Kidney (tissue), 14 donors: ENCODE measurements around the gene HOXC11. TPM values are rescaled to one million over a fixed set of nuclear protein-coding genes. Genes with fewer than 3 reads are reported as not detected.

Experiments used
- DNase-seq, 5 donors: peaks; one replicate each; pipeline ENCODE4 v3.0.0-alpha.2; 2013 to 2020
- FAIRE-seq: peaks from 2 replicates; lab custom pipeline; 2012; peaks lifted over from hg19 to GRCh38; lab: Jason Lieb, UNC
- H3K27ac ChIP-seq, 2 donors: one replicate each; pipeline ENCODE4 v1.7.0; 2013; ENCODE audit warnings: low read depth in 2 of 2, low read length in 2 of 2, inconsistent platforms in 1 of 2
- H3K27me3 ChIP-seq: one replicate; pipeline ENCODE4 v1.7.1; 2013; ENCODE audit warnings: low read length, inconsistent platforms; ENCODE audit not compliant: control insufficient read depth, insufficient read depth
- H3K36me3 ChIP-seq, 3 donors: one replicate each; pipeline versions ENCODE4 v1.7.0 to v1.7.1; 2013; ENCODE audit warnings: low read length in 3 of 3, control low read depth in 1 of 3, inconsistent platforms in 1 of 3; ENCODE audit not compliant: insufficient read depth in 3 of 3, control insufficient read depth in 2 of 3
- H3K4me1 ChIP-seq, 3 donors: one replicate each; pipeline versions ENCODE4 v1.7.0 to v1.7.1; 2013; ENCODE audit warnings: low read length in 3 of 3, inconsistent platforms in 1 of 3, low read depth in 1 of 3; ENCODE audit not compliant: control insufficient read depth in 2 of 3, insufficient read depth in 2 of 3
- H3K4me3 ChIP-seq, 3 donors: one replicate each; pipeline versions ENCODE4 v1.7.0 to v1.8.1; 2013; ENCODE audit warnings: low read length in 3 of 3, control low read depth in 1 of 3, inconsistent platforms in 1 of 3
- H3K9ac ChIP-seq, 3 donors: one replicate each; pipeline versions ENCODE4 v1.7.0 to v1.7.1; 2013; ENCODE audit warnings: low read length in 3 of 3, control low read depth in 1 of 3, inconsistent platforms in 1 of 3
- H3K9me3 ChIP-seq, 3 donors: one replicate each; pipeline versions ENCODE4 v1.7.0 to v1.7.1; 2013; ENCODE audit warnings: low read length in 3 of 3, control low read depth in 1 of 3, inconsistent platforms in 1 of 3; ENCODE audit not compliant: control insufficient read depth in 2 of 3, insufficient read depth in 1 of 3
- intact Hi-C: fragments of 100-400 bp; cut with DNase I; formaldehyde crosslinking; loops from one replicate; pipeline ENCODE4 v1.11.1; 2022
- polyA plus RNA-seq: library from polyadenylated mRNA; stranded (reverse); fragments of 350-450 nt; fragmentation: Illumina TruSeq; extraction: RNeasy Lipid Tissue Mini Kit (QIAGEN cat#74804); gene quantifications from one replicate; pipeline ENCODE4 v1.2.3, GENCODE V29; 2014; ENCODE audit warnings: low read depth, low replicate concordance; ENCODE audit not compliant: insufficient read depth
- total RNA-seq: library from RNA; stranded (reverse); fragmentation: NEBNext Ultra II Directional; extraction: Animal tissue kit (Norgen Biotek cat#: 25700); gene quantifications from one replicate; pipeline ENCODE4 v1.2.1, GENCODE V29; 2021
- TF ChIP-seq, protein P1 (sequence below): IDR thresholded peaks from 3 replicates; pipeline ENCODE4 v1.5.1; 2012; ENCODE audit warnings: mild to moderate bottlenecking, moderate library complexity, borderline replicate concordance; ENCODE audit not compliant: insufficient read depth; ENCODE audit errors: extremely low read depth
- donor health status: control.
- donor health status: control.
- donor health status: control.
- donor health status: control.
- donor health status: control.
- donor health status: DM: yes; HTN: yes; CAD: no.
- donor health status: Normal renal cell carcinoma (clear cell type).

HOXC11 gene
- total and polyA plus RNA-seq, 2 donors from 2014 or later, result 0.75 to 1.4 TPM

DNA sequence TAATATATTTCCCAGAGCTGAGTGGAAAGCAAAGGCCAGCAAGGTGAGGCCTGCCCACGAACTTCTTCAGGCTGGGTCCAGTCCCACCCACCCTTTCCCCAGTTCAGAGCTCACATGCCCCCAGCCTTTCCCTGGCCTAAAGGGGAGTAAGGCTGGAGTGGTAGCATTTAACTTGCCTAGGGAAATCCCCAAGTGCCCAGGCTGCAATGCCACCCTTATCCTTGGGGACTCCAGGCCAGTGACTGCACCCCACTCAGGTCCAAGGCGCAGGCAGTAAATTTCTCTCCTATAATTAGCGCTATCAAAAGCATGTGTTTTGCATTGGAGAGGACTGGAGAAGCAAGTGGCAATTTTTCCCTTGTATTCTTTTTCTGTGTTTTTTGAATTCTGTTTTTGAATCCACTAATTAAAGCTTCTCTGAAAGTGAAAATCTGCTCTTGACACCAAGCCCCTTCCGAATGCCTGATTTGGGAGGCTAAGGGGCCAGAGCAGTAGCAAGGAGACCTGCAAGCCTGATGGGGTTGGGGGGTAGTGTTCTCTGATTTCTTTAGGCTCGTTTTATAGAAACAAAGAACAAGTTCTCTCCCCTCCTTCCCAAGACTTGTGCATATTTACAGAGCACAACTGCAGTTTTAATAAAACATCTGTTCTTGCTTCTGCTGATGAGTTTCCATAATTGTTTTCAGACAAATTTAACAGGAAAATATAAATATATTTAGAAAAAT lies 51.8 kb downstream of the HOXC11 start:
- Histone ChIP-seq H3K36me3 (peaks cover 0 to 1% (median 0%) of the 10 kb centered on the region in 3 donors), H3K9ac (peak overlapping the region in 1 of 3 donors; percentile 51), H3K27ac (peak overlapping the region in 1 of 2 donors; percentile 11), H3K9me3 (no peaks in the 10 kb centered on the region), H3K27me3 (peaks cover 3% of the 10 kb centered on the region), H3K4me1 (peaks cover 11 to 15% (median 11%) of the 10 kb centered on the region in 3 donors), H3K4me3 (no peak overlapping the region)
- peak in 1 of 5 donors; percentile 44 for DNase-seq
- FAIRE-seq, result no peak
- TF ChIP-seq, protein P1, sequence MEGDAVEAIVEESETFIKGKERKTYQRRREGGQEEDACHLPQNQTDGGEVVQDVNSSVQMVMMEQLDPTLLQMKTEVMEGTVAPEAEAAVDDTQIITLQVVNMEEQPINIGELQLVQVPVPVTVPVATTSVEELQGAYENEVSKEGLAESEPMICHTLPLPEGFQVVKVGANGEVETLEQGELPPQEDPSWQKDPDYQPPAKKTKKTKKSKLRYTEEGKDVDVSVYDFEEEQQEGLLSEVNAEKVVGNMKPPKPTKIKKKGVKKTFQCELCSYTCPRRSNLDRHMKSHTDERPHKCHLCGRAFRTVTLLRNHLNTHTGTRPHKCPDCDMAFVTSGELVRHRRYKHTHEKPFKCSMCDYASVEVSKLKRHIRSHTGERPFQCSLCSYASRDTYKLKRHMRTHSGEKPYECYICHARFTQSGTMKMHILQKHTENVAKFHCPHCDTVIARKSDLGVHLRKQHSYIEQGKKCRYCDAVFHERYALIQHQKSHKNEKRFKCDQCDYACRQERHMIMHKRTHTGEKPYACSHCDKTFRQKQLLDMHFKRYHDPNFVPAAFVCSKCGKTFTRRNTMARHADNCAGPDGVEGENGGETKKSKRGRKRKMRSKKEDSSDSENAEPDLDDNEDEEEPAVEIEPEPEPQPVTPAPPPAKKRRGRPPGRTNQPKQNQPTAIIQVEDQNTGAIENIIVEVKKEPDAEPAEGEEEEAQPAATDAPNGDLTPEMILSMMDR, result no peak
- intact Hi-C loops, result loop anchor here (5.0 kb wide), 1 partner anchor 168 kb away; no protein-coding TSS in a partner anchor

DNA sequence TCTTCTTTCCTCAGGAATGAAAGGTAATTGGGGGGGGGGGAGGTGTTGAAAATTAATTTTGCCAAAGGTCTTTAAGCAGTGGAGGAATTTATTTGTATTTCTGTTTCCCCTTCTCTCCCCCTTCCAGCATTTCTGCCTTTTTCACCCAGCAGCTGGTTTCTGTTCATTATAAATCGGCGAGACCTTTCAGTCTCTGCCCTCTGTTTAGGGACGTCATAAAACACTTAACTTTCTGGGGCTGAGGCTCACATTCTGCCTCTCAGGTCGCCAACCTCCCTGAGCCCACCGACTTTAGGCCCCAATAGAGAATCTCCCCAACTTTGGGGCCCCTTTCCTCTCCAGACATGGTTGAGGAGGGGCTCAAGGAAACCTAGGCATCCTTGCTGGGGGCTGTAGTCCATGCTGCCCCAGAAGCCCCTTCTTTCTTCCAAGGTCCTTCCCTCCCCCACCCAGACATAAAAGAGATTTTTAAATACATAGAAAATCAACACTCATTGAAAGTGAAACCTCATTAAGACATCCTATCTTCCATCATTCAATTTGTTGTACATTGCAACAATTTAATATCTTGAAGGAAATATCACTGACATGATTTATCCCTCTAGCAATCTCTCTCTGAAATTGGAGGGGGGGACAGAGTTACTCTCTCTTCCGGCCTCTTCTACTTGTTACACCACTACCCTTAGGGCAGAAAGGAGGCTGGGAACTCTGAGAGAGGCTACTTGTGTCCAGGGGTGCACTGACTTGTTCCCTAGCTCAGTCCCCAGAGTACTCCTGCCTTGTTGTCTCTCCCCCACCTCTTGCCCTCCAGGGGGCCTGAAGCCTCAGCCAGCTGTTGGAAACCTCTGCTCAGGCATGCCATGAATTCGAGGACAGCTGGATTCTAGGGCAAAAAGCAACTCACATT lies 52.8 kb downstream of the HOXC11 start:
- H3K27ac ChIP-seq, result peak overlapping the region; percentile 20 to 61
- intact Hi-C loops, result loop anchor here (5.0 kb wide), 1 partner anchor 167 kb away; no protein-coding TSS in a partner anchor
- TF ChIP-seq, protein P1, result no peak
- H3K9ac ChIP-seq, result peak overlapping the region in 1 of 3 donors; percentile 7
- no peak overlapping the region for H3K4me3 ChIP-seq
- FAIRE-seq (no peak), DNase-seq (peak in 2 of 5 donors; percentile 86 to 91)
- H3K36me3 ChIP-seq, result peaks cover 0 to 4% (median 0%) of the 10 kb centered on the region in 3 donors
- H3K4me1 ChIP-seq, result peaks cover 4 to 11% (median 10%) of the 10 kb centered on the region in 3 donors
- no peaks in the 10 kb centered on the region for H3K9me3 ChIP-seq
- peaks cover 3% of the 10 kb centered on the region for H3K27me3 ChIP-seq

DNA sequence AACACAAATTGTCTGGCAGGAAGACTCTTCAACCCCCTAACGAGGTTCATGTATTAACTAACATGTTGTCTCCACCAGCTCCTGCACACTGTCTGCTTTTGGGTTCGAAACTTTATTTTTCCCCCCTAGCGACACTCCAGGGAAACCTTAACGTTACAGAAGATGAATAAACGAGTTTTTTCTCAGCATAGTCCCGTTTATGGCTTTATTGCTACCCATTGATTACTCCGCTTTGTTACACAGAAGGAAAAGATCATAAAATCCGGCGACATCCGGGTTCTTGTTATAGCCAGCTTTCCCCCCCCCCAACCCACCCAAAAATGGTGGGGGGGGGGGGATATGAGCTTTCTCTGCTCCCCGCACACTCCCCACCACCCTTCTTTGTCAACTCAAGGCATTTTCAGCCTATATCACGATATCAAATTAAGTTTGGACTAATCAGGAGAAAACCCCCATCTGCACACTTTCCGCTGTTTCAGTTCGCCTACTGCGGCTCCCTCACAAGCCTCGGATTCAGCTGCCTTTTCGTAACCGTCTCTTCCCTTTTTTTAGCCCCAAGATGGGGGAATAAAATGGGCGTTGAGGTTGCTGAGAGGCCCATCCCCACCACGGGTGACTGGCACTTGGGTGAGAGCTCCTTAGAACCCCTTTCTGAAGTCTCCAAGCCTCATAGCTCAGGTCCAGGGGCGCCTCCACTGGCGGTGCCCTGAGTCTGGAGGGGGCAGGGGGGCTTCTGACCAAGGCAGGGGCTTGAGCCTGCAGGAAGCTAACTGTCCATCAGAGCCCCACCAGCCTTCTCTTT lies 53.9 kb downstream of the HOXC11 start:
- peaks cover 4 to 11% (median 8%) of the 10 kb centered on the region in 3 donors for H3K4me1 ChIP-seq
- peak overlapping the region in 1 of 2 donors; percentile 36 for H3K27ac ChIP-seq
- intact Hi-C loops, result loop anchor here (5.0 kb wide), 1 partner anchor 165 kb away; no protein-coding TSS in a partner anchor
- peaks cover 3% of the 10 kb centered on the region for H3K27me3 ChIP-seq
- no peaks in the 10 kb centered on the region for H3K9me3 ChIP-seq
- no peak overlapping the region for H3K9ac ChIP-seq
- peak in 2 of 5 donors; percentile 35 to 47 for DNase-seq
- H3K36me3 ChIP-seq, result peaks cover 0 to 4% (median 0%) of the 10 kb centered on the region in 3 donors
- H3K4me3 ChIP-seq, result no peak overlapping the region
- TF ChIP-seq, protein P1, result no peak
- FAIRE-seq, result no peak
